Vagina (tissue), 2 donors: ENCODE measurements around the gene WDTC1. TPM values are rescaled to one million over a fixed set of nuclear protein-coding genes. Genes with fewer than 3 reads are reported as not detected.

Source experiments
- DNase-seq, 2 donors: peaks; one replicate each; pipeline ENCODE4 v3.0.0-alpha.2; 2017; ENCODE audit errors: extremely low spot score in 2 of 2
- H3K27ac ChIP-seq: fragments of 200-600 bp; sonication (generic); one replicate; pipeline ENCODE4 v1.5.1; 2019
- H3K27me3 ChIP-seq: fragments of 200-600 bp; sonication (generic); one replicate; pipeline ENCODE4 v1.5.1; 2019
- H3K36me3 ChIP-seq, 2 donors: fragments of 200-600 bp; sonication (generic); one replicate each; pipeline ENCODE4 v1.5.1; 2017 to 2019
- H3K4me1 ChIP-seq: fragments of 200-600 bp; sonication (generic); one replicate; pipeline ENCODE4 v1.5.1; 2019
- H3K4me3 ChIP-seq, 2 donors: fragments of 200-600 bp; sonication (generic); 1 replicate in 1 of 2; 2 replicates in 1 of 2; pipeline ENCODE4 v1.5.1; 2016 to 2019
- H3K9me3 ChIP-seq: fragments of 200-600 bp; sonication (generic); one replicate; pipeline ENCODE4 v1.5.1; 2019
- CTCF ChIP-seq, 3 experiments: fragments of 450-650 bp in 2 of 3; fragments of 200-600 bp in 1 of 3; sonication (generic) in 1 of 3; IDR thresholded peaks; one replicate each; pipeline ENCODE4 v1.5.1; 2017 to 2019; ENCODE audit warnings: antibody characterized with exemption in 3 of 3, mild to moderate bottlenecking in 2 of 3, moderate library complexity in 2 of 3
- POLR2A ChIP-seq, 2 donors: fragments of 450-650 bp; IDR thresholded peaks; one replicate each; pipeline ENCODE4 v1.6.1; 2017; ENCODE audit warnings: antibody characterized with exemption in 2 of 2, mild to moderate bottlenecking in 2 of 2, moderate library complexity in 2 of 2
- POLR2AphosphoS5 ChIP-seq, 2 donors: sonication (generic); formaldehyde crosslinking; IDR thresholded peaks; one replicate each; pipeline ENCODE4 v1.9.0; 2017; ENCODE audit warnings: antibody characterized with exemption in 2 of 2, mild to moderate bottlenecking in 2 of 2, low read depth in 1 of 2; ENCODE audit not compliant: insufficient read depth in 1 of 2
- intact Hi-C: fragments of 100-400 bp; cut with DNase I; formaldehyde crosslinking; loops from one replicate; pipeline ENCODE4 v1.15.1; 2023
- total RNA-seq: library from RNA; depleted of rRNA; stranded (reverse); fragments of >200 nt; gene quantifications from one replicate; pipeline ENCODE4 v1.2.3, GENCODE V29; 2016

Gene WDTC1
- total RNA-seq, 1 donor from 2014 or later: 28.2 TPM

- H3K27me3 ChIP-seq: no peaks in the 10 kb centered on the region
- peaks cover 39% of the 10 kb centered on the region for H3K4me1 ChIP-seq
- no peak for DNase-seq
- intact Hi-C loops: no loop called here
- H3K27ac ChIP-seq: no peak overlapping the region
- peaks cover 0 to 46% of the 10 kb centered on the region in 2 donors for H3K36me3 ChIP-seq
- no peak overlapping the region for H3K4me3 ChIP-seq
- H3K9me3 ChIP-seq: no peaks in the 10 kb centered on the region
- TF ChIP-seq POLR2A (IDR thresholded peaks at IDR 0.05): no peak
- no peak for TF ChIP-seq POLR2AphosphoS5 (IDR thresholded peaks at IDR 0.05; ENCODE audit: insufficient read depth in 1 of 2, low read depth in 1 of 2)
- TF ChIP-seq CTCF (IDR thresholded peaks at IDR 0.05): no peak
These were observed 118.7 kb downstream of the WDTC1 start for GRCh38 chr1:27353166-27353565.

- Histone ChIP-seq H3K27me3 (no peaks in the 10 kb centered on the region), H3K4me3 (no peak overlapping the region), H3K36me3 (peaks cover 0 to 50% of the 10 kb centered on the region in 2 donors), H3K27ac (no peak overlapping the region), H3K4me1 (peaks cover 38% of the 10 kb centered on the region), H3K9me3 (no peaks in the 10 kb centered on the region)
- intact Hi-C loops: no loop called here
- no peak for TF ChIP-seq CTCF (IDR thresholded peaks at IDR 0.05)
- TF ChIP-seq POLR2A (IDR thresholded peaks at IDR 0.05): no peak
- TF ChIP-seq POLR2AphosphoS5 (IDR thresholded peaks at IDR 0.05; ENCODE audit: insufficient read depth in 1 of 2, low read depth in 1 of 2): no peak
- no peak for DNase-seq
These were observed 119.2 kb downstream of the WDTC1 start for GRCh38 chr1:27353629-27354028.

GRCh38 chr1:27355683-27356082 lies 121.3 kb downstream of the WDTC1 start:
- TF ChIP-seq CTCF (IDR thresholded peaks at IDR 0.05) (no peak), POLR2AphosphoS5 (IDR thresholded peaks at IDR 0.05; ENCODE audit: insufficient read depth in 1 of 2, low read depth in 1 of 2) (no peak), POLR2A (IDR thresholded peaks at IDR 0.05) (no peak)
- no peaks in the 10 kb centered on the region for H3K27me3 ChIP-seq
- no peak overlapping the region for H3K27ac ChIP-seq
- no peak for DNase-seq
- H3K36me3 ChIP-seq: peaks cover 0 to 69% of the 10 kb centered on the region in 2 donors
- H3K9me3 ChIP-seq: no peaks in the 10 kb centered on the region
- intact Hi-C loops: loop anchor here (2.0 kb wide), 1 partner anchor 39 kb away; no protein-coding TSS in a partner anchor
- no peak overlapping the region for H3K4me3 ChIP-seq
- H3K4me1 ChIP-seq: peaks cover 17% of the 10 kb centered on the region

GRCh38 chr1:27356277-27356618 lies 121.8 kb downstream of the WDTC1 start:
- peaks cover 0 to 75% of the 10 kb centered on the region in 2 donors for H3K36me3 ChIP-seq
- DNase-seq: no peak
- no peaks in the 10 kb centered on the region for H3K9me3 ChIP-seq
- intact Hi-C loops: loop anchor here (2.0 kb wide), 1 partner anchor 39 kb away; no protein-coding TSS in a partner anchor
- H3K4me3 ChIP-seq: no peak overlapping the region
- H3K4me1 ChIP-seq: peaks cover 12% of the 10 kb centered on the region
- H3K27me3 ChIP-seq: no peaks in the 10 kb centered on the region
- no peak for TF ChIP-seq POLR2AphosphoS5 (IDR thresholded peaks at IDR 0.05; ENCODE audit: insufficient read depth in 1 of 2, low read depth in 1 of 2)
- TF ChIP-seq CTCF (IDR thresholded peaks at IDR 0.05): no peak
- no peak overlapping the region for H3K27ac ChIP-seq

- H3K27me3 ChIP-seq: no peaks in the 10 kb centered on the region
- no peak overlapping the region for H3K4me3 ChIP-seq
- H3K27ac ChIP-seq: peak overlapping the region; percentile 42
- peaks cover 12% of the 10 kb centered on the region for H3K4me1 ChIP-seq
- H3K9me3 ChIP-seq: no peaks in the 10 kb centered on the region
- peaks cover 0 to 80% of the 10 kb centered on the region in 2 donors for H3K36me3 ChIP-seq
- TF ChIP-seq POLR2A (IDR thresholded peaks at IDR 0.05) (no peak), POLR2AphosphoS5 (IDR thresholded peaks at IDR 0.05; ENCODE audit: insufficient read depth in 1 of 2, low read depth in 1 of 2) (no peak), CTCF (IDR thresholded peaks at IDR 0.05) (no peak)
- intact Hi-C loops: loop anchor here (2.0 kb wide), 1 partner anchor 38 kb away; no protein-coding TSS in a partner anchor
- DNase-seq: no peak
These were observed 122.3 kb downstream of the WDTC1 start for GRCh38 chr1:27356619-27357280.
